GM13976 (cell line): ENCODE results near the gene LARGE2.
"Not testable (repeated sequence)": the region's sequence is repeated elsewhere in the genome, so short reads cannot be mapped to it uniquely, and the experiment has no call there.

Experiments used
- DNase-seq: peaks from one replicate; pipeline ENCODE4 v3.0.0; 2012; ENCODE audit warnings: low spot score
- in situ Hi-C: fragments of 300-500 bp; cut with MboI; formaldehyde crosslinking; loops from one replicate; pipeline ENCODE4 v1.12.0; 2022; ENCODE audit warnings: low sequenced_read_pairs, mixed read lengths, inconsistent platforms; ENCODE audit not compliant: unreplicated experiment
- TF ChIP-seq, protein P1 (sequence below): IDR thresholded peaks from 2 replicates; pipeline ENCODE4 v1.5.1; 2012; ENCODE audit warnings: borderline replicate concordance, mild to moderate bottlenecking; ENCODE audit not compliant: insufficient read depth; ENCODE audit errors: extremely low read depth, missing control alignments, control extremely low read depth

Gene LARGE2

DNA sequence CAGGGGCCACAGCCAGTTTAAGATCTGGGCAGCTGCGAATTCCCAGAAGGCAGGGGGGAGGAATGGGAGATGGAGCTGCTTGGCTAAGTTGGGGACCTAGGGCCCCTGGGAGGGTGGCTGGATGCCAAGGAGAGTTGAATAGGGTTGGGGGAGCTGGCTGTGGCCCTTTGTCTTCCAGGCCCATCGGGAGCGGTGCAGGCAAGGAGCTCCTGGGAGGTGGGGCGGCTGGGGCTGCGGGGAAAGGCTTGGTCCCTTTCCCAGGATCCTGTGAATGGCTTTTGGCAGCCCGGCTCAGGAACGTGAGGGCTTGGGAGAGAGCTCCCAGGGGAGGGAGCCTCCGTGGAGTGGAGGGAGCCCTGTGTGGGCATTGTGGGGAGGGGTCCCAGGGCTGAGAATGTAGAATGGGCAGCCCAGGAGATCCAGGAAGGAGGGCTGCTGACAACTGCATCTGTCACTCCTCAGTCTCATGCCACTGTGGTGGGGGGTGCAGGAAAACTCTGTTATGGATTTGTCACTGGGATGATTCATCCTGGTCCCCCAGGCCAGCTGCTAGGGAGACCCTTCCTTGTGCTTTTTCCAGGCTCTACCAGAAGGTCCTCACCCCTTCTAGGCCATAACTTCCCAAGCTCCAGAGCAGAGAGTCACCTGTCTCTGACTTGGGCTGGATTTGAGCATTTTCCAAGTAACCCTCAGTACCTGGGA lies 21.4 kb upstream of the LARGE2 start:
- no peak for DNase-seq

DNA sequence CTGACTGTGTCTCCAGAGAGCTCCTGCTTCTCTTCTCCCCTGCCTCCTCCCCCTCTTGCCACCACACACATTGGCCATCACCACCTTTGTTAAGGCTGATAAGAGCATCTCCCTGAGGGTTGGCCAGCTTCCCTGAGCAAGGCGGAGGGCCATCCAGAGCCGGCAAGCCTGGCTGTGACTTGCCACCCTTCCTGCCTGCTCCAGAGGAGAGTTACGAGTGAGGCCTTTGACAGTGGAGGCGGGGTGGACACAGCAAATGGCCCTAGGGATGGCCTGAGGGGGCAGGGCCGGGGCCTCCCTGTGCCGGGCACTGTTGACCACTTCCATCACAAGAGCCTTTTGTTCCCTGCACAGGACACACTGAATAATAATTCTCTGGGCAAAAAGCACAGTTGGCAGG lies 20.8 kb upstream of the LARGE2 start:
- TF ChIP-seq, protein P1, sequence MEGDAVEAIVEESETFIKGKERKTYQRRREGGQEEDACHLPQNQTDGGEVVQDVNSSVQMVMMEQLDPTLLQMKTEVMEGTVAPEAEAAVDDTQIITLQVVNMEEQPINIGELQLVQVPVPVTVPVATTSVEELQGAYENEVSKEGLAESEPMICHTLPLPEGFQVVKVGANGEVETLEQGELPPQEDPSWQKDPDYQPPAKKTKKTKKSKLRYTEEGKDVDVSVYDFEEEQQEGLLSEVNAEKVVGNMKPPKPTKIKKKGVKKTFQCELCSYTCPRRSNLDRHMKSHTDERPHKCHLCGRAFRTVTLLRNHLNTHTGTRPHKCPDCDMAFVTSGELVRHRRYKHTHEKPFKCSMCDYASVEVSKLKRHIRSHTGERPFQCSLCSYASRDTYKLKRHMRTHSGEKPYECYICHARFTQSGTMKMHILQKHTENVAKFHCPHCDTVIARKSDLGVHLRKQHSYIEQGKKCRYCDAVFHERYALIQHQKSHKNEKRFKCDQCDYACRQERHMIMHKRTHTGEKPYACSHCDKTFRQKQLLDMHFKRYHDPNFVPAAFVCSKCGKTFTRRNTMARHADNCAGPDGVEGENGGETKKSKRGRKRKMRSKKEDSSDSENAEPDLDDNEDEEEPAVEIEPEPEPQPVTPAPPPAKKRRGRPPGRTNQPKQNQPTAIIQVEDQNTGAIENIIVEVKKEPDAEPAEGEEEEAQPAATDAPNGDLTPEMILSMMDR = no peak
- DNase-seq = no peak
- in situ Hi-C loops = no loop called here

More for the DNA sequence above, 21.4 kb upstream of the LARGE2 start:
- in situ Hi-C loops = no loop called here
- TF ChIP-seq, protein P1 = no peak

DNA sequence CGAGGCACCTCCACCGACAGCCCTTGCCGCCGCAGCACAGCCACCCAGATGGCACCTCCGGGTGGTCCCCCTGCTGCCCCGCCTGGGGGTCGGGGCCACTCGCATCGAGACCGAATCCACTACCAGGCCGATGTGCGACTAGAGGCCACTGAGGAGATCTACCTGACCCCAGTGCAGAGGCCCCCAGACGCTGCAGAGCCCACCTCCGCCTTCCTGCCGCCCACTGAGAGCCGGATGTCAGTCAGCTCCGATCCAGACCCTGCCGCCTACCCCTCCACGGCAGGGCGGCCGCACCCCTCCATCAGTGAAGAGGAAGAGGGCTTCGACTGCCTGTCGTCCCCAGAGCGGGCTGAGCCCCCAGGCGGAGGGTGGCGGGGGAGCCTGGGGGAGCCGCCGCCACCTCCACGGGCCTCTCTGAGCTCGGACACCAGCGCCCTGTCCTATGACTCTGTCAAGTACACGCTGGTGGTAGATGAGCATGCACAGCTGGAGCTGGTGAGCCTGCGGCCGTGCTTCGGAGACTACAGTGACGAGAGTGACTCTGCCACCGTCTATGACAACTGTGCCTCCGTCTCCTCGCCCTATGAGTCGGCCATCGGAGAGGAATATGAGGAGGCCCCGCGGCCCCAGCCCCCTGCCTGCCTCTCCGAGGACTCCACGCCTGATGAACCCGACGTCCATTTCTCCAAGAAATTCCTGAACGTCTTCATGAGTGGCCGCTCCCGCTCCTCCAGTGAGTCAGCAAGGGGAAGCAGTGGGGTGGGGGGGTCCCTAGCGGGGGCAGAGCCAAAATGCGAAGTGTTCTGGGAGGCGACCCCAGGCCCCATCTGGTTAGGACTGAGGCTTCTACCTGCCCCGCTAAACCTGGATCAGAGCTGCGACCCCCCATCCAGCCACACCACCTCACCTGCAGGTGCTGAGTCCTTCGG lies 19.7 kb upstream of the LARGE2 start:
- in situ Hi-C loops = no loop called here
- no peak for DNase-seq
- TF ChIP-seq, protein P1 = no peak

DNA sequence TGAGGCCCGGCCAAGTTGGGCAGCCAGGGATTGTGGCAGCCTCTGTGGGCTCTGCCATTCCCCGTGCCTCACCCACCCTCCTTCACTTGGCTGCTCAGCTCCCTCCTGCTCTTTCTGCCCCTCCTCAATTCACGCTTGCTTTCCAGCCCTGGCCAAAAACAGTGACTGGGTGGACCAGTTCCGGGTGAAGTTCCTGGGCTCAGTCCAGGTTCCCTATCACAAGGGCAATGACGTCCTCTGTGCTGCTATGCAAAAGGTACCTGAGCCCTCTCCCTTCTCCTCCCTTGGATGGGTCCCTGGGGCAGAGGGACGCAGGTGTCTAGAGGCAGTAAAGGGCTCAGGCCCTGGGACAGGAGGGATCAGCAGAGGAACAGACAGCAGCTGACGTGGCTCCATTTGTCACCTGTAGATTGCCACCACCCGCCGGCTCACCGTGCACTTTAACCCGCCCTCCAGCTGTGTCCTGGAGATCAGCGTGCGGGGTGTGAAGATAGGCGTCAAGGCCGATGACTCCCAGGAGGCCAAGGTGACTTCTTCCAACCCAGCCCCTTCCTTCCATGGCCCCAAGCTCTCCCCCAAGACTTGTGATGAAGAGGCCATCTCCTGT lies 18.0 kb upstream of the LARGE2 start:
- in situ Hi-C loops = no loop called here
- no peak for DNase-seq
- TF ChIP-seq, protein P1 = no peak

DNA sequence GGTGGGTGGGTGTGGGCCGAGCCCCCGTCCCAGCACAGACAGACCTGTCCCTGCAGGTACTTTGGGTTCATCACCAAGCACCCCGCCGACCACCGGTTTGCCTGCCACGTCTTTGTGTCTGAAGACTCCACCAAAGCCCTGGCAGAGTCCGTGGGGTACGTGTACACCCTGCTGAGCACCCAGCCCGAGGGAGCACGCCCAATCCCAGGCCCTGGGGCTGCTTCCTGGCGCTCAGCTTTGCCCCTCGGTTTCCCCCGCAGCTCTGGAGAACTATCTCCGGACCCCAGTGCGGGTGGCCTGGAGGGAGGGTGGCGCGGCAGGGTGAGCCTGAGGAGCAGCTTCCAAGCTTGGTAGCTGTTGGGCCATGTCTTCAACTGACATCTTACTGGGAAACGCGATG lies 17.4 kb upstream of the LARGE2 start:
- in situ Hi-C loops = no loop called here
- TF ChIP-seq, protein P1 = no peak
- no peak for DNase-seq

DNA sequence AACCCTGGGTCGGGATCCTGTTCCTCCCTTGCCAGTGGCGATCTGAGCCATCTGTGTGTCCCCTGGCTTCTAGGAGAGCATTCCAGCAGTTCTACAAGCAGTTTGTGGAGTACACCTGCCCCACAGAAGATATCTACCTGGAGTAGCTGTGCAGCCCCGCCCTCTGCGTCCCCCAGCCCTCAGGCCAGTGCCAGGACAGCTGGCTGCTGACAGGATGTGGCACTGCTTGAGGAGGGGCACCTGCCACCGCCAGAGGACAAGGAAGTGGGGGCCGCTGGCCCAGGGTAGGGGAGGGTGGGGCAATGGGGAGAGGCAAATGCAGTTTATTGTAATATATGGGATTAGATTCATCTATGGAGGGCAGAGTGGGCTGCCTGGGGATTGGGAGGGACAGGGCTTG lies 16.9 kb upstream of the LARGE2 start:
- DNase-seq, in situ Hi-C loops: not testable (repeated sequence)
